ENCODE data around the gene CYSRT1.

Gene CYSRT1

GRCh38 chr9:137198902-137199283 is 26.1 kb upstream of the CYSRT1 start:
- CTCF ChIA-PET: interaction anchor here (1.5 to 2.0 kb wide), 3 partner anchors 10 to 24 kb away, joined by 6 to 13 read pairs (median 6); partner anchors contain the start of genes ANAPC2 and SSNA1
- no peak for TF ChIP-seq CTCF (IDR thresholded peaks at IDR 0.05; ENCODE audit: control extremely low read depth, extremely low read depth, low read depth, missing control alignments)
- no peak for DNase-seq (ENCODE audit: extremely low spot score)
- POLR2A ChIA-PET: interaction anchor here (1.0 to 1.1 kb wide), 2 partner anchors 10 to 42 kb away, joined by 4 to 5 read pairs; partner anchors contain the start of genes ANAPC2, SSNA1 and TUBB4B

GRCh38 chr9:137199411-137200121 is 25.4 kb upstream of the CYSRT1 start:
- DNase-seq (ENCODE audit: extremely low spot score): no peak
- POLR2A ChIA-PET: interaction anchor here (1.1 kb wide), 1 partner anchor 41 kb away, joined by 4 read pairs; the partner anchor contains the start of gene TUBB4B
- CTCF ChIA-PET: interaction anchor here (1.5 to 2.0 kb wide), 3 partner anchors 11 to 24 kb away, joined by 6 to 13 read pairs (median 6); partner anchors contain the start of genes ANAPC2 and SSNA1
- TF ChIP-seq CTCF (IDR thresholded peaks at IDR 0.05; ENCODE audit: control extremely low read depth, extremely low read depth, low read depth, missing control alignments): no peak

- ChIA-PET POLR2A (interaction anchor here (0.6 to 1.5 kb wide), 10 partner anchors 12 to 114 kb away, joined by 3 to 8 read pairs (median 4); partner anchors contain the start of genes ANAPC2, MAN1B1, SSNA1 and TUBB4B), CTCF (interaction anchor here (0.7 to 1.5 kb wide), 10 partner anchors 10 to 172 kb away, joined by 3 to 7 read pairs (median 3); partner anchors contain the start of genes ANAPC2, RNF224 and SSNA1)
- peak; percentile 100 for DNase-seq (ENCODE audit: extremely low spot score)
- no peak for TF ChIP-seq CTCF (IDR thresholded peaks at IDR 0.05; ENCODE audit: control extremely low read depth, extremely low read depth, low read depth, missing control alignments)
These were observed 24.4 kb upstream of the CYSRT1 start, which contains the start of gene TPRN for GRCh38 chr9:137200311-137201204. Gene TPRN, minus strand, starts transcription at chr9:137200741. Its CDS starts 30 bp downstream, at chr9:137200711.

GRCh38 chr9:137201205-137201868 is 23.6 kb upstream of the CYSRT1 start:
- TF ChIP-seq CTCF (IDR thresholded peaks at IDR 0.05; ENCODE audit: control extremely low read depth, extremely low read depth, low read depth, missing control alignments): no peak
- CTCF ChIA-PET: interaction anchor here (0.7 to 3.9 kb wide), 11 partner anchors 11 to 172 kb away, joined by 3 to 18 read pairs (median 3); partner anchors contain the start of genes ANAPC2, RNF224 and SSNA1
- POLR2A ChIA-PET: interaction anchor here (0.6 to 1.5 kb wide), 10 partner anchors 12 to 115 kb away, joined by 3 to 8 read pairs (median 4); partner anchors contain the start of genes ANAPC2, MAN1B1, SSNA1 and TUBB4B
- no peak for DNase-seq (ENCODE audit: extremely low spot score)

- TF ChIP-seq CTCF (IDR thresholded peaks at IDR 0.05; ENCODE audit: control extremely low read depth, extremely low read depth, low read depth, missing control alignments): no peak
- POLR2A ChIA-PET: interaction anchor here (0.7 kb wide), 1 partner anchor 398 kb away, joined by 3 read pairs; no protein-coding TSS in a partner anchor
- CTCF ChIA-PET: interaction anchor here (1.3 to 3.9 kb wide), 3 partner anchors 14 to 74 kb away, joined by 3 to 18 read pairs (median 3); partner anchors contain the start of genes ANAPC2 and SSNA1
- DNase-seq (ENCODE audit: extremely low spot score): no peak
These were observed 22.0 kb upstream of the CYSRT1 start for GRCh38 chr9:137202966-137203365.
